K562 (cell line): ENCODE measurements around the gene DIPK1B. TPM values are rescaled to one million over a fixed set of nuclear protein-coding genes. Genes with fewer than 3 reads are reported as not detected.

Source experiments
- FOSL1 ChIP-seq: fragments of 200-800 bp; sonication (Bioruptor generic); conservative IDR thresholded peaks from 2 replicates; pipeline ENCODE4 v1.6.1; 2016; ENCODE audit warnings: missing genetic modification characterization, missing compliant biosample characterization
- GABPB1 ChIP-seq: sonication (generic); formaldehyde crosslinking; IDR thresholded peaks from 2 replicates; pipeline ENCODE4 v1.8.0; 2022; ENCODE audit warnings: mild to moderate bottlenecking, missing genetic modification reagents
- KLF6 ChIP-seq: fragments of 250-450 bp; sonication (Bioruptor Pico); IDR thresholded peaks from 2 replicates; pipeline ENCODE4 v1.4.0; 2020; ENCODE audit warnings: mild to moderate bottlenecking, moderate library complexity, borderline replicate concordance
- MAX ChIP-seq: sonication (generic); formaldehyde crosslinking; IDR thresholded peaks from 2 replicates; pipeline ENCODE4 v1.9.0; 2022; ENCODE audit warnings: mild to moderate bottlenecking, missing genetic modification reagents
- MYC ChIP-seq, 2 experiments: fragments of 250-450 bp in 1 of 2; sonication (Bioruptor Pico) in 1 of 2; IDR thresholded peaks; 2 replicates each; pipeline versions ENCODE4 v1.5.1 to v1.6.1; 2012 to 2021; ENCODE audit warnings: low read depth in 2 of 2, borderline replicate concordance in 1 of 2, improper control_type of control experiment in 1 of 2, low read length in 1 of 2, mild to moderate bottlenecking in 1 of 2, moderate library complexity in 1 of 2
- RAD21 ChIP-seq, 2 experiments: fragments of 250-450 bp in 1 of 2; fragments of 450-650 bp in 1 of 2; sonication (Bioruptor Pico) in 1 of 2; formaldehyde crosslinking in 1 of 2; IDR thresholded peaks in 1 of 2; conservative IDR thresholded peaks in 1 of 2; 2 replicates each; pipeline versions ENCODE4 v1.4.0 to v1.8.0; 2020 to 2022; ENCODE audit warnings: mild to moderate bottlenecking in 2 of 2, moderate library complexity in 1 of 2
- REST ChIP-seq, 2 experiments: fragments of 450-650 bp; formaldehyde crosslinking in 1 of 2; IDR thresholded peaks; 2 replicates each; pipeline versions ENCODE4 v1.4.0 to v1.6.1; 2014 to 2020; ENCODE audit warnings: mild to moderate bottlenecking in 2 of 2, borderline replicate concordance in 1 of 2, low read depth in 1 of 2
- TEAD1 ChIP-seq, 2 experiments: fragments of 450-650 bp in 1 of 2; sonication (generic) in 1 of 2; formaldehyde crosslinking; IDR thresholded peaks; 2 replicates each; pipeline versions ENCODE4 v1.4.0 to v1.8.0; 2020 to 2022; ENCODE audit warnings: mild to moderate bottlenecking in 2 of 2, missing genetic modification reagents in 1 of 2
- TFAP4 ChIP-seq: sonication (generic); formaldehyde crosslinking; IDR thresholded peaks from 2 replicates; pipeline ENCODE4 v1.8.0; 2022; ENCODE audit warnings: missing genetic modification reagents, mild to moderate bottlenecking, moderate library complexity, borderline replicate concordance
- ZBTB7A ChIP-seq: IDR thresholded peaks from 2 replicates; pipeline ENCODE4 v1.6.1; 2011; ENCODE audit warnings: low read depth, mild to moderate bottlenecking, low read length, moderate library complexity, borderline replicate concordance; ENCODE audit not compliant: control insufficient read depth
- ZNF263 ChIP-seq: sonication (generic); formaldehyde crosslinking; IDR thresholded peaks from 2 replicates; pipeline ENCODE4 v1.8.0; 2022; ENCODE audit warnings: mild to moderate bottlenecking, missing genetic modification reagents, borderline replicate concordance
- ZSCAN32 ChIP-seq: fragments of 450-650 bp; formaldehyde crosslinking; IDR thresholded peaks from 2 replicates; pipeline ENCODE4 v1.4.0; 2020; ENCODE audit warnings: mild to moderate bottlenecking, moderate library complexity
- polyA plus RNA-seq, 8 experiments: library from polyadenylated mRNA; depleted of rRNA in 4 of 8; stranded (reverse) in 5 of 8; unstranded in 3 of 8; fragments of >200 nt; fragmentation: Nextera tagmentation in 2 of 8; fragmentation: Illumina TruSeq in 1 of 8; extraction: Ambion mirVana in 2 of 8; extraction: Trizol in 1 of 8; gene quantifications; 2 replicates each; pipeline versions ENCODE4 v1.2.1 to v1.2.3, GENCODE V29; 2011 to 2014; ENCODE audit warnings: inconsistent platforms in 1 of 8, missing spikeins in 1 of 8
- total RNA-seq, 7 experiments: library from RNA; depleted of rRNA in 6 of 7; stranded (reverse); fragments of >200 nt in 6 of 7; fragmentation: Illumina TruSeq in 2 of 7; extraction: Trizol in 2 of 7; gene quantifications; 2 replicates each; pipeline versions ENCODE4 v1.2.1 to v1.2.3, GENCODE V29; 2011 to 2021; ENCODE audit warnings: low replicate concordance in 1 of 7

Gene DIPK1B
- total and polyA plus RNA-seq, 9 of the 15 experiments (the other 6 are each of a cell fraction or from before 2014, with no cell fraction given): 0.08 to 22.3 (median 5.9) TPM

- TF ChIP-seq MAX (CRISPR knock-in tag) (0 out of 2 replicates have a peak, but pooled peaks have one; percentile 51), KLF6 (CRISPR knock-in tag) (peak; percentile 35; the same call in 1 of the 2 replicates), FOSL1 (tag) (peak; percentile 87), TFAP4 (CRISPR knock-in tag) (peak; percentile 29; the same call in 1 of the 2 replicates), GABPB1 (CRISPR knock-in tag) (peak; percentile 47; the same call in 1 of the 2 replicates), ZBTB7A (peak; percentile 64), RAD21 (CRISPR knock-in tag; conservative IDR thresholded peaks at IDR 0.05 in 1 of 2, IDR thresholded peaks at IDR 0.05 in 1 of 2) (peak; percentile 87 to 90), MYC (IDR thresholded peaks at IDR 0.05; ENCODE audit: low read depth, low read length) (peak; percentile 39; the same call in 1 of the 2 replicates), MYC (CRISPR knock-in tag; IDR thresholded peaks at IDR 0.05; ENCODE audit: borderline replicate concordance, low read depth) (no peak), TEAD1 (CRISPR knock-in tag; IDR thresholded peaks at IDR 0.05) (0 out of 4 replicates have a peak, but pooled peaks of 1 of the 2 experiments have one; percentile 21), ZNF263 (CRISPR knock-in tag) (peak; percentile 72; the same call in 1 of the 2 replicates), REST (IDR thresholded peaks at IDR 0.05; ENCODE audit: borderline replicate concordance) (peak; percentile 73; the same call in 1 of the 2 replicates), REST (CRISPR knock-in tag; IDR thresholded peaks at IDR 0.05; ENCODE audit: low read depth) (no peak), ZSCAN32 (CRISPR knock-in tag) (no peak)
These were observed 18.1 kb upstream of the DIPK1B start (continued) for GRCh38 chr9:136694163-136694871.
